Mesenchymal stem cell (in vitro differentiated cells and primary cell): Measurements from ENCODE around the gene AUTS2.

Experiments
- DNase-seq: peaks from one replicate; pipeline ENCODE4 v3.0.0-alpha.2; 2013
- H2AFZ ChIP-seq: one replicate; pipeline ENCODE4 v1.6.1; 2013; ENCODE audit warnings: low read depth, mild to moderate bottlenecking, control low read depth, inconsistent platforms, low read length, moderate library complexity
- H2AK5ac ChIP-seq: 2 replicates; pipeline ENCODE4 v1.6.1; 2013; ENCODE audit warnings: low read length, moderate library complexity, mild to moderate bottlenecking, inconsistent platforms; ENCODE audit not compliant: severe bottlenecking
- H2BK120ac ChIP-seq: one replicate; pipeline ENCODE4 v1.6.1; 2013; ENCODE audit warnings: low read depth, mild to moderate bottlenecking, inconsistent platforms, low read length, moderate library complexity
- H2BK12ac ChIP-seq, 2 experiments: one replicate each; pipeline ENCODE4 v1.6.1; 2013; ENCODE audit warnings: inconsistent platforms in 2 of 2, low read length in 2 of 2, mild to moderate bottlenecking in 2 of 2, moderate library complexity in 2 of 2, control low read depth in 1 of 2
- H2BK15ac ChIP-seq: one replicate; pipeline ENCODE4 v1.6.1; 2013; ENCODE audit warnings: mild to moderate bottlenecking, low read depth, inconsistent platforms; ENCODE audit not compliant: poor library complexity, severe bottlenecking
- H2BK5ac ChIP-seq: 2 replicates; pipeline ENCODE4 v1.6.1; 2013; ENCODE audit warnings: low read depth, mild to moderate bottlenecking, low read length, control low read depth, inconsistent platforms; ENCODE audit not compliant: poor library complexity, severe bottlenecking
- H3K14ac ChIP-seq, 2 experiments: one replicate each; pipeline ENCODE4 v1.6.1; 2013; ENCODE audit warnings: inconsistent platforms in 2 of 2, low read length in 2 of 2, control low read depth in 1 of 2, mild to moderate bottlenecking in 1 of 2, moderate library complexity in 1 of 2
- H3K18ac ChIP-seq, 2 experiments: one replicate each; pipeline ENCODE4 v1.6.1; 2013; ENCODE audit warnings: inconsistent platforms in 2 of 2, low read length in 2 of 2, control low read depth in 1 of 2, low read depth in 1 of 2, mild to moderate bottlenecking in 1 of 2
- H3K23ac ChIP-seq, 2 experiments: one replicate each; pipeline ENCODE4 v1.6.1; 2013; ENCODE audit warnings: inconsistent platforms in 2 of 2, low read length in 2 of 2, mild to moderate bottlenecking in 2 of 2, moderate library complexity in 2 of 2, control low read depth in 1 of 2
- H3K27ac ChIP-seq: 2 replicates; pipeline ENCODE4 v1.5.1; 2013; ENCODE audit warnings: mild to moderate bottlenecking, moderate library complexity, low read length, control low read depth, inconsistent platforms; ENCODE audit not compliant: poor library complexity, severe bottlenecking
- H3K27me3 ChIP-seq, 2 experiments: 2 replicates each; pipeline versions ENCODE4 v1.6.1 to v1.7.0; 2013; ENCODE audit warnings: low read length in 2 of 2, mild to moderate bottlenecking in 2 of 2, moderate library complexity in 2 of 2, control low read depth in 1 of 2, inconsistent platforms in 1 of 2; ENCODE audit not compliant: control insufficient read depth in 1 of 2, insufficient read depth in 1 of 2
- H3K36me3 ChIP-seq, 2 experiments: 2 replicates each; pipeline versions ENCODE4 v1.6.1 to v1.7.0; 2013; ENCODE audit warnings: low read length in 2 of 2, control low read depth in 1 of 2, inconsistent platforms in 1 of 2, low read depth in 1 of 2, mild to moderate bottlenecking in 1 of 2; ENCODE audit not compliant: insufficient read depth in 2 of 2, control insufficient read depth in 1 of 2
- H3K4ac ChIP-seq, 2 experiments: one replicate each; pipeline ENCODE4 v1.6.1; 2013; ENCODE audit warnings: inconsistent platforms in 2 of 2, low read length in 2 of 2, mild to moderate bottlenecking in 2 of 2, moderate library complexity in 2 of 2, control low read depth in 1 of 2, low read depth in 1 of 2
- H3K4me1 ChIP-seq: 2 replicates; pipeline ENCODE4 v1.6.1; 2013; ENCODE audit warnings: low read depth, low read length, control low read depth; ENCODE audit not compliant: control insufficient read depth, insufficient read depth
- H3K4me2 ChIP-seq: 2 replicates; pipeline ENCODE4 v1.6.1; 2013; ENCODE audit warnings: low read length, mild to moderate bottlenecking, inconsistent platforms; ENCODE audit not compliant: poor library complexity, severe bottlenecking
- H3K4me3 ChIP-seq, 2 experiments: 2 replicates each; pipeline versions ENCODE4 v1.5.1 to v1.7.0; 2013; ENCODE audit warnings: low read length in 2 of 2, mild to moderate bottlenecking in 2 of 2, control low read depth in 1 of 2, low read depth in 1 of 2; ENCODE audit not compliant: insufficient read depth in 1 of 2
- H3K79me1 ChIP-seq: replicated peaks from 2 replicates; pipeline ENCODE4 v1.6.1; 2013; ENCODE audit warnings: mild to moderate bottlenecking, control low read depth, low read length, inconsistent platforms; ENCODE audit not compliant: poor library complexity, severe bottlenecking
- H3K9ac ChIP-seq: 2 replicates; pipeline ENCODE4 v1.7.0; 2013; ENCODE audit warnings: mild to moderate bottlenecking, low read length, moderate library complexity
- H3K9me3 ChIP-seq: 2 replicates; pipeline ENCODE4 v1.7.0; 2013; ENCODE audit warnings: mild to moderate bottlenecking, low read length; ENCODE audit not compliant: control insufficient read depth
- H4K8ac ChIP-seq: one replicate; pipeline ENCODE4 v1.6.1; 2013; ENCODE audit warnings: inconsistent platforms, mild to moderate bottlenecking, low read length, moderate library complexity
- H4K91ac ChIP-seq: one replicate; pipeline ENCODE4 v1.6.1; 2013; ENCODE audit warnings: mild to moderate bottlenecking, low read length, inconsistent platforms
- WGBS: methylation state at CpG from one replicate; pipeline ENCODE4 v1.1.7; 2013; ENCODE audit warnings: mixed read lengths; 5-methylcytosine and 5-hydroxymethylcytosine counted together

The AUTS2 gene

GRCh38 chr7:70356085-70356786 is 758.0 kb downstream of the AUTS2 start:
- H2BK120ac ChIP-seq = no peak overlapping the region
- no peak overlapping the region for H4K8ac ChIP-seq
- H3K14ac ChIP-seq = no peak overlapping the region
- no peak overlapping the region for H3K4me2 ChIP-seq
- H3K23ac ChIP-seq = no peak overlapping the region
- no peak overlapping the region for H4K91ac ChIP-seq
- no peaks in the 10 kb centered on the region for H3K4me1 ChIP-seq
- no peak for DNase-seq
- no peak overlapping the region for H2BK12ac ChIP-seq
- H3K9me3 ChIP-seq = no peaks in the 10 kb centered on the region
- WGBS = no CpG with 5 or more reads among the region's 1 CpG
- no peak overlapping the region for H3K27ac ChIP-seq
- no peak overlapping the region for H2AK5ac ChIP-seq
- H3K79me1 ChIP-seq = no peaks in the 10 kb centered on the region
- no peak overlapping the region for H3K18ac ChIP-seq
- no peak overlapping the region for H3K4me3 ChIP-seq
- no peak overlapping the region for H2BK5ac ChIP-seq
- no peaks in the 10 kb centered on the region for H3K36me3 ChIP-seq
- no peak overlapping the region for H2BK15ac ChIP-seq
- H3K9ac ChIP-seq = no peak overlapping the region
- H3K27me3 ChIP-seq = no peaks in the 10 kb centered on the region
- H3K4ac ChIP-seq = no peak overlapping the region
- no peak overlapping the region for H2AFZ ChIP-seq

- no peak overlapping the region for H3K4ac ChIP-seq
- no peak for DNase-seq
- H3K27ac ChIP-seq = no peak overlapping the region
- no peak overlapping the region for H3K14ac ChIP-seq
- H2BK120ac ChIP-seq = no peak overlapping the region
- H2BK15ac ChIP-seq = no peak overlapping the region
- WGBS = 84% methylated on average over 5 of the region's 5 CpGs
- no peaks in the 10 kb centered on the region for H3K36me3 ChIP-seq
- no peak overlapping the region for H3K18ac ChIP-seq
- no peak overlapping the region for H4K8ac ChIP-seq
- H4K91ac ChIP-seq = no peak overlapping the region
- H2AFZ ChIP-seq = no peak overlapping the region
- H3K4me3 ChIP-seq = no peak overlapping the region
- no peak overlapping the region for H3K23ac ChIP-seq
- no peak overlapping the region for H3K9ac ChIP-seq
- no peaks in the 10 kb centered on the region for H3K4me1 ChIP-seq
- no peak overlapping the region for H2BK12ac ChIP-seq
- H3K79me1 ChIP-seq = no peaks in the 10 kb centered on the region
- no peak overlapping the region for H3K4me2 ChIP-seq
- H2BK5ac ChIP-seq = no peak overlapping the region
- no peaks in the 10 kb centered on the region for H3K9me3 ChIP-seq
- no peaks in the 10 kb centered on the region for H3K27me3 ChIP-seq
- no peak overlapping the region for H2AK5ac ChIP-seq
Observed at GRCh38 chr7:70356787-70357328, 758.6 kb downstream of the AUTS2 start.

GRCh38 chr7:70360557-70360956 is 762.3 kb downstream of the AUTS2 start:
- WGBS = 95% methylated on average over 3 of the region's 4 CpGs
- no peak overlapping the region for H2BK5ac ChIP-seq
- H3K79me1 ChIP-seq = no peaks in the 10 kb centered on the region
- no peak for DNase-seq
- no peak overlapping the region for H3K9ac ChIP-seq
- no peak overlapping the region for H4K8ac ChIP-seq
- no peaks in the 10 kb centered on the region for H3K9me3 ChIP-seq
- H3K27ac ChIP-seq = no peak overlapping the region
- H3K27me3 ChIP-seq = no peaks in the 10 kb centered on the region
- H3K14ac ChIP-seq = no peak overlapping the region
- no peak overlapping the region for H2AFZ ChIP-seq
- no peak overlapping the region for H2BK120ac ChIP-seq
- no peak overlapping the region for H3K4me2 ChIP-seq
- no peak overlapping the region for H3K4ac ChIP-seq
- H2BK12ac ChIP-seq = no peak overlapping the region
- H4K91ac ChIP-seq = no peak overlapping the region
- no peaks in the 10 kb centered on the region for H3K36me3 ChIP-seq
- no peak overlapping the region for H2AK5ac ChIP-seq
- no peaks in the 10 kb centered on the region for H3K4me1 ChIP-seq
- no peak overlapping the region for H3K4me3 ChIP-seq
- H3K23ac ChIP-seq = no peak overlapping the region
- H2BK15ac ChIP-seq = no peak overlapping the region
- H3K18ac ChIP-seq = no peak overlapping the region

GRCh38 chr7:70361821-70362220 is 763.5 kb downstream of the AUTS2 start:
- H2BK15ac ChIP-seq = no peak overlapping the region
- no peak overlapping the region for H3K4me3 ChIP-seq
- H2AFZ ChIP-seq = no peak overlapping the region
- no peak overlapping the region for H3K18ac ChIP-seq
- H3K4me1 ChIP-seq = no peaks in the 10 kb centered on the region
- H3K4me2 ChIP-seq = no peak overlapping the region
- H3K23ac ChIP-seq = no peak overlapping the region
- no peak overlapping the region for H3K4ac ChIP-seq
- no peaks in the 10 kb centered on the region for H3K36me3 ChIP-seq
- no peaks in the 10 kb centered on the region for H3K9me3 ChIP-seq
- no peaks in the 10 kb centered on the region for H3K79me1 ChIP-seq
- no peak for DNase-seq
- H3K27ac ChIP-seq = no peak overlapping the region
- H4K91ac ChIP-seq = no peak overlapping the region
- H2BK5ac ChIP-seq = no peak overlapping the region
- H3K9ac ChIP-seq = no peak overlapping the region
- no peak overlapping the region for H2AK5ac ChIP-seq
- H2BK120ac ChIP-seq = no peak overlapping the region
- WGBS = no CpG with 5 or more reads among the region's 1 CpG
- H3K14ac ChIP-seq = no peak overlapping the region
- no peaks in the 10 kb centered on the region for H3K27me3 ChIP-seq
- no peak overlapping the region for H4K8ac ChIP-seq
- no peak overlapping the region for H2BK12ac ChIP-seq
